Peyer's patch (tissue), 4 donors: Measurements from ENCODE around the gene TRAK1. TPM values are rescaled to one million over a fixed set of nuclear protein-coding genes. Genes with fewer than 3 reads are reported as not detected.

Experiments used
- DNase-seq, 3 donors: peaks; one replicate each; pipeline ENCODE4 v3.0.0-alpha.2; 2017 to 2019
- H3K27ac ChIP-seq, 4 donors: fragments of 200-600 bp; sonication (generic); one replicate each; pipeline ENCODE4 v1.5.1; 2016 to 2019
- H3K27me3 ChIP-seq, 2 donors: fragments of 200-600 bp; sonication (generic); one replicate each; pipeline ENCODE4 v1.5.1; 2019
- H3K36me3 ChIP-seq, 3 donors: fragments of 200-600 bp; sonication (generic); one replicate each; pipeline ENCODE4 v1.5.1; 2016 to 2019
- H3K4me1 ChIP-seq, 4 donors: fragments of 200-600 bp; sonication (generic); one replicate each; pipeline ENCODE4 v1.5.1; 2016 to 2019
- H3K4me3 ChIP-seq, 4 donors: fragments of 200-600 bp; sonication (generic); 1 replicate in 3 of 4; 2 replicates in 1 of 4; pipeline ENCODE4 v1.5.1; 2016 to 2019; ENCODE audit warnings: mild to moderate bottlenecking in 1 of 4
- H3K9me3 ChIP-seq, 4 donors: fragments of 200-600 bp; sonication (generic); one replicate each; pipeline ENCODE4 v1.5.1; 2016 to 2019; ENCODE audit warnings: mild to moderate bottlenecking in 1 of 4
- CTCF ChIP-seq, 6 experiments: fragments of 450-650 bp in 4 of 6; fragments of 200-600 bp in 2 of 6; sonication (generic) in 1 of 6; IDR thresholded peaks; one replicate each; pipeline ENCODE4 v1.5.1; 2017 to 2019; ENCODE audit warnings: antibody characterized with exemption in 6 of 6, mild to moderate bottlenecking in 3 of 6, moderate library complexity in 1 of 6
- POLR2A ChIP-seq, 2 donors: fragments of 450-650 bp; IDR thresholded peaks; one replicate each; pipeline ENCODE4 v1.5.1; 2017; ENCODE audit warnings: antibody characterized with exemption in 2 of 2, mild to moderate bottlenecking in 2 of 2, moderate library complexity in 2 of 2
- total RNA-seq, 4 donors: library from RNA; depleted of rRNA; stranded (reverse); fragments of >200 nt; gene quantifications; one replicate each; pipeline ENCODE4 v1.1.0, GENCODE V29; 2016

Gene TRAK1
- total RNA-seq, 4 donors from 2014 or later = 96.2 to 283 (median 125) TPM

DNA sequence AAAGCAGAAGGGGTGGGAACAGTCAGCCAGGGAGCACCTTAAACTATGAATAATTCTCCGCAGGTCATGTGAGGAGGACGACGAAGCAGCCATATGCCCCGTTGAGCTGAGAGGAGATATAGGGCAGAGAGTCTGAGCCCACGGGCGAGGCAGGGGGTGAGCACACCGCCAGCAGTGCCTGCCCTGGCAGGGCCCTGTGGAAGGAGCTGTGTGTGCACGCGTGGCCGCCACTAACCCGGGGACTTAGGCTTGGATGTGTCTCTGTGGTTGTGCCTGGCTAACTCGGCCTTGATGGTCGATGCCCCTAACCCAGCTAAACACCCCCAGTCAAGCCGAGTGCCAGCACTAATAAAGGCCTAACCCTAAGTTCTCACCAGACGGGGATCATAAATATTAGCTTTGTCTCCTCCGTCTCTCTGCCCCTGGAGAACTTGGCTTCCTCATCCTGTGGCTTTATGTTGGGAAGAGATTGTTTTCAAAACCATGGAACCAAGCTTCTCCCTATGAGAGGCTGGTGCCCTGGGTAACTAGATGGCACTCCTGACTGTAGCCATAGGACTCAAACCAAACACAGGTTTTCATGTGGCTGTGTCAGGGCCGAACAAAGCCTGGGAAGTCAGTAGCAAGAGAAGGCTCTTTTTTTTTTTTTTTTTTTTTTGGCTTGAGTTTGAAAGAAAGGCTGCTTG lies 129.4 kb downstream of the TRAK1 start:
- Histone ChIP-seq H3K4me3 (no peak overlapping the region), H3K27ac (peak overlapping the region in 1 of 4 donors; percentile 16), H3K27me3 (no peaks in the 10 kb centered on the region), H3K36me3 (peaks cover 0 to 83% (median 0%) of the 10 kb centered on the region in 3 donors), H3K9me3 (no peaks in the 10 kb centered on the region), H3K4me1 (no peaks in the 10 kb centered on the region)
- no peak for DNase-seq
- TF ChIP-seq POLR2A (IDR thresholded peaks at IDR 0.05) = no peak
- TF ChIP-seq CTCF (IDR thresholded peaks at IDR 0.05) = no peak

DNA sequence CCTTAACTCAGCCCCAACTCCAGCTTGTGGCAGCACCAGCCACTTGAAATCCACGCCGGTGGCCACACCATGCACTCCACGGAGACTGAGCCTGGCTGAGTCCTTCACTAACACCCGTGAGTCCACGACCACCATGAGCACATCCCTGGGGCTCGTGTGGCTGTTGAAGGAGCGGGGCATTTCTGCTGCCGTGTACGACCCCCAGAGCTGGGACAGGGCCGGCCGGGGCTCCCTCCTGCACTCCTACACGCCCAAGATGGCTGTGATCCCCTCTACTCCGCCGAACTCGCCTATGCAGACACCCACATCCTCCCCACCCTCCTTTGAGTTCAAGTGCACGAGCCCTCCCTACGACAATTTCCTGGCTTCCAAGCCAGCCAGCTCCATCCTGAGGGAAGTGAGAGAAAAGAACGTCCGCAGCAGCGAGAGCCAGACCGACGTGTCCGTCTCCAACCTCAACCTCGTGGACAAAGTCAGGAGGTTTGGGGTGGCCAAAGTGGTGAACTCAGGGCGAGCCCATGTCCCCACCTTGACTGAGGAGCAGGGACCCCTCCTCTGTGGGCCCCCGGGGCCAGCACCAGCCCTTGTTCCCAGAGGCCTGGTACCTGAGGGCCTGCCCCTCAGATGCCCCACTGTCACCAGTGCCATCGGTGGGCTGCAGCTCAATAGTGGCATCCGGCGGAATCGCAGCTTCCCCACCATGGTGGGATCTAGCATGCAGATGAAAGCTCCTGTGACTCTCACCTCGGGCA lies 132.0 kb downstream of the TRAK1 start:
- no peak for DNase-seq
- Histone ChIP-seq H3K36me3 (peaks cover 0 to 72% (median 0%) of the 10 kb centered on the region in 3 donors), H3K4me1 (no peaks in the 10 kb centered on the region), H3K9me3 (no peaks in the 10 kb centered on the region), H3K27me3 (no peaks in the 10 kb centered on the region), H3K4me3 (no peak overlapping the region), H3K27ac (peak overlapping the region in 1 of 4 donors; percentile 1)
- TF ChIP-seq CTCF (IDR thresholded peaks at IDR 0.05) = no peak
- TF ChIP-seq POLR2A (IDR thresholded peaks at IDR 0.05) = no peak

DNA sequence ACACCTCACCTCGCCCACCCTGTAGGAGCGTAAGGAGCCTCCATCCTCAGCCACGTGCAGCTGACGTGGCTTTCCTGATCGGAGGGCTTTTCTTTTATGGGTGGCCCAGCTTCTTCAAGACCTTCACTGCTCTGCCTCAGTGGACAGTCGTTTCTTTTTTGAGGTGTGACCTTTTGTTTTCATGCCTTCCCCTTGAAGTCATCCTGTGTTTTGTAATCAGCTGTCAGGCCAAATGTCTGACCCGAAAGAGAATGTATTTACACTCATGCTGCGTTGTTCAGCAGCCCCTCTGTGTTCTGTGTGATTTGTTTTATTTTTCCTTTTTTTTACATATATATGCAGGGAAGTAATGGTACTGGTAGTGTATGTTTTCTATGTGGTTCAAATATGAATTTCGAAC lies 133.0 kb downstream of the TRAK1 start:
- no peak for DNase-seq
- Histone ChIP-seq H3K4me1 (no peaks in the 10 kb centered on the region), H3K36me3 (peaks cover 0 to 61% (median 0%) of the 10 kb centered on the region in 3 donors), H3K27me3 (no peaks in the 10 kb centered on the region), H3K27ac (peak overlapping the region in 1 of 4 donors; percentile 46), H3K4me3 (no peak overlapping the region), H3K9me3 (no peaks in the 10 kb centered on the region)
- TF ChIP-seq POLR2A (IDR thresholded peaks at IDR 0.05) = no peak
- no peak for TF ChIP-seq CTCF (IDR thresholded peaks at IDR 0.05)

GRCh38 chr3:42224658-42225421 lies 133.7 kb downstream of the TRAK1 start:
- peaks cover 0 to 57% (median 0%) of the 10 kb centered on the region in 3 donors for H3K36me3 ChIP-seq
- no peak for DNase-seq
- H3K4me1 ChIP-seq = no peaks in the 10 kb centered on the region
- no peak for TF ChIP-seq CTCF (IDR thresholded peaks at IDR 0.05)
- no peak for TF ChIP-seq POLR2A (IDR thresholded peaks at IDR 0.05)
- H3K4me3 ChIP-seq = no peak overlapping the region
- peak overlapping the region in 1 of 4 donors; percentile 46 for H3K27ac ChIP-seq
- H3K27me3 ChIP-seq = no peaks in the 10 kb centered on the region
- H3K9me3 ChIP-seq = no peaks in the 10 kb centered on the region

- no peaks in the 10 kb centered on the region for H3K9me3 ChIP-seq
- H3K4me1 ChIP-seq = peaks cover 0 to 4% (median 0%) of the 10 kb centered on the region in 4 donors
- TF ChIP-seq CTCF (IDR thresholded peaks at IDR 0.05) (no peak), POLR2A (IDR thresholded peaks at IDR 0.05) (no peak)
- DNase-seq = no peak
- H3K27ac ChIP-seq = no peak overlapping the region
- no peaks in the 10 kb centered on the region for H3K27me3 ChIP-seq
- no peak overlapping the region for H3K4me3 ChIP-seq
- peaks cover 0 to 48% (median 0%) of the 10 kb centered on the region in 3 donors for H3K36me3 ChIP-seq
Observed at GRCh38 chr3:42225486-42226363, 134.6 kb downstream of the TRAK1 start.
